Liver (tissue), 9 donors: Measurements from ENCODE around the gene KIR3DL1. TPM values are rescaled to one million over a fixed set of nuclear protein-coding genes. Genes with fewer than 3 reads are reported as not detected.

Source experiments
- DNase-seq: peaks from one replicate; pipeline ENCODE4 v3.0.0-alpha.2; 2017; ENCODE audit warnings: low spot score
- H3K27ac ChIP-seq, 2 donors: one replicate each; pipeline ENCODE4 v1.7.0; 2013; ENCODE audit warnings: inconsistent platforms in 2 of 2, low read length in 2 of 2, control low read depth in 1 of 2, low read depth in 1 of 2, mild to moderate bottlenecking in 1 of 2
- H3K27me3 ChIP-seq, 4 donors: one replicate each; pipeline versions ENCODE4 v1.6.1 to v1.7.0; 2013; ENCODE audit warnings: low read length in 3 of 4, inconsistent platforms in 1 of 4, mild to moderate bottlenecking in 1 of 4, moderate library complexity in 1 of 4; ENCODE audit not compliant: control insufficient read depth in 4 of 4, insufficient read depth in 4 of 4
- H3K36me3 ChIP-seq, 4 donors: one replicate each; pipeline versions ENCODE4 v1.6.1 to v1.7.0; 2013; ENCODE audit warnings: low read length in 3 of 4, mild to moderate bottlenecking in 3 of 4, low read depth in 1 of 4, moderate library complexity in 1 of 4; ENCODE audit not compliant: control insufficient read depth in 4 of 4, insufficient read depth in 3 of 4
- H3K4me1 ChIP-seq, 4 donors: one replicate each; pipeline versions ENCODE4 v1.6.1 to v1.7.0; 2013; ENCODE audit warnings: low read length in 3 of 4, mild to moderate bottlenecking in 3 of 4, moderate library complexity in 1 of 4; ENCODE audit not compliant: control insufficient read depth in 4 of 4, insufficient read depth in 4 of 4
- H3K4me3 ChIP-seq, 3 donors: one replicate each; pipeline versions ENCODE4 v1.6.1 to v1.7.0; 2013; ENCODE audit warnings: low read length in 3 of 3, control low read depth in 1 of 3, low read depth in 1 of 3, mild to moderate bottlenecking in 1 of 3
- H3K9ac ChIP-seq, 2 donors: one replicate each; pipeline ENCODE4 v1.7.0; 2013; ENCODE audit warnings: low read length in 2 of 2, mild to moderate bottlenecking in 2 of 2, moderate library complexity in 2 of 2, control low read depth in 1 of 2, low read depth in 1 of 2
- H3K9me3 ChIP-seq, 4 donors: one replicate each; pipeline versions ENCODE4 v1.6.1 to v1.7.0; 2013; ENCODE audit warnings: low read length in 3 of 4; ENCODE audit not compliant: control insufficient read depth in 4 of 4
- ATF3 ChIP-seq: IDR thresholded peaks from 2 replicates; pipeline ENCODE4 v1.6.1; 2016; ENCODE audit warnings: antibody characterized with exemption
- CTCF ChIP-seq: fragments of 150-350 bp; IDR thresholded peaks from 2 replicates; pipeline ENCODE4 v1.5.1; 2017; ENCODE audit warnings: improper control_type of control experiment, low read depth, low read length; ENCODE audit not compliant: missing input control
- EGR1 ChIP-seq, 2 donors: IDR thresholded peaks; 2 replicates each; pipeline ENCODE4 v1.6.1; 2016 to 2018; ENCODE audit warnings: antibody characterized with exemption in 2 of 2, low read depth in 2 of 2
- FOXA2 ChIP-seq: IDR thresholded peaks from 2 replicates; pipeline ENCODE4 v1.6.1; 2016; ENCODE audit warnings: antibody characterized with exemption
- HNF4A ChIP-seq, 2 donors: conservative IDR thresholded peaks; 2 replicates each; pipeline ENCODE4 v1.6.1; 2016; ENCODE audit warnings: antibody characterized with exemption in 2 of 2, mild to moderate bottlenecking in 2 of 2
- JUND ChIP-seq, 2 donors: IDR thresholded peaks; 2 replicates each; pipeline ENCODE4 v1.6.1; 2016; ENCODE audit warnings: antibody characterized with exemption in 2 of 2
- MAX ChIP-seq: IDR thresholded peaks from 2 replicates; pipeline ENCODE4 v1.6.1; 2016; ENCODE audit warnings: antibody characterized with exemption
- NR2F2 ChIP-seq: IDR thresholded peaks from 2 replicates; pipeline ENCODE4 v1.6.1; 2016; ENCODE audit warnings: antibody characterized with exemption
- REST ChIP-seq: IDR thresholded peaks from 2 replicates; pipeline ENCODE4 v1.6.1; 2016; ENCODE audit warnings: antibody characterized with exemption, mild to moderate bottlenecking
- RXRA ChIP-seq, 2 donors: IDR thresholded peaks; 2 replicates each; pipeline ENCODE4 v1.6.1; 2017 to 2018; ENCODE audit warnings: antibody characterized with exemption in 2 of 2, mild to moderate bottlenecking in 1 of 2
- SP1 ChIP-seq: IDR thresholded peaks from 2 replicates; pipeline ENCODE4 v1.6.1; 2018; ENCODE audit warnings: antibody characterized with exemption, mild to moderate bottlenecking
- YY1 ChIP-seq: IDR thresholded peaks from 2 replicates; pipeline ENCODE4 v1.6.1; 2016; ENCODE audit warnings: antibody characterized with exemption, mild to moderate bottlenecking
- WGBS: extraction: QIAGEN DNeasy Blood & Tissue Kit; methylation state at CpG from one replicate; pipeline ENCODE4 v1.1.7; 2013; 5-methylcytosine and 5-hydroxymethylcytosine counted together
- polyA plus RNA-seq, 2 donors: library from polyadenylated mRNA; stranded (reverse) in 1 of 2; unstranded in 1 of 2; fragments of 200-250 nt in 1 of 2; fragments of >200 nt in 1 of 2; fragmentation: Nextera tagmentation in 1 of 2; extraction: Ambion mirVana in 1 of 2; gene quantifications; one replicate each; pipeline versions ENCODE4 v1.2.1 to v1.2.3, GENCODE V29; 2013 to 2015
- total RNA-seq, 2 donors: library from RNA; depleted of rRNA; stranded (reverse); fragments of >200 nt; gene quantifications; one replicate each; pipeline ENCODE4 v1.2.3, GENCODE V29; 2014
- donor health status: healthy.
- donor health status: healthy.
- donor health status: healthy.
- donor health status: healthy.
- donor health status: healthy.

Gene KIR3DL1
- total and polyA plus RNA-seq, 4 donors = 0.07 to 0.08 TPM; not detected in 2

GRCh38 chr19:54871696-54872095, 55.4 kb downstream of the KIR3DL1 start:
- Histone ChIP-seq H3K9ac (no peak overlapping the region), H3K27me3 (peaks cover 0 to 2% (median 0%) of the 10 kb centered on the region in 4 donors), H3K36me3 (no peaks in the 10 kb centered on the region), H3K9me3 (no peaks in the 10 kb centered on the region), H3K4me3 (no peak overlapping the region), H3K27ac (no peak overlapping the region), H3K4me1 (no peaks in the 10 kb centered on the region)
- DNase-seq = no peak
- TF ChIP-seq ATF3 = no peak
- no peak for TF ChIP-seq JUND (IDR thresholded peaks at IDR 0.05)
- no peak for TF ChIP-seq REST
- TF ChIP-seq FOXA2 = no peak
- no peak for TF ChIP-seq MAX
- TF ChIP-seq NR2F2 = no peak
- 56% methylated on average over 3 of the region's 3 CpGs for WGBS

GRCh38 chr19:54873990-54874389, 57.7 kb downstream of the KIR3DL1 start, which contains the start of gene FCAR:
FCAR (plus strand) TSS chr19:54874235; CDS start chr19:54874290, 55 bp downstream.
- Histone ChIP-seq H3K9me3 (no peaks in the 10 kb centered on the region), H3K36me3 (no peaks in the 10 kb centered on the region), H3K9ac (no peak within 1 kb of the TSS), H3K4me3 (no peak within 1 kb of the TSS), H3K4me1 (no peaks in the 10 kb centered on the region), H3K27ac (peak within 1 kb of the TSS in 1 of 2 donors; percentile 42), H3K27me3 (no peaks in the 10 kb centered on the region)
- no peak for DNase-seq
- WGBS = 67% methylated on average over 8 of the region's 8 CpGs
- TF ChIP-seq EGR1 (IDR thresholded peaks at IDR 0.05; ENCODE audit: low read depth in 2 of 2) (no peak), SP1 (no peak), RXRA (IDR thresholded peaks at IDR 0.05) (no peak)

DNA sequence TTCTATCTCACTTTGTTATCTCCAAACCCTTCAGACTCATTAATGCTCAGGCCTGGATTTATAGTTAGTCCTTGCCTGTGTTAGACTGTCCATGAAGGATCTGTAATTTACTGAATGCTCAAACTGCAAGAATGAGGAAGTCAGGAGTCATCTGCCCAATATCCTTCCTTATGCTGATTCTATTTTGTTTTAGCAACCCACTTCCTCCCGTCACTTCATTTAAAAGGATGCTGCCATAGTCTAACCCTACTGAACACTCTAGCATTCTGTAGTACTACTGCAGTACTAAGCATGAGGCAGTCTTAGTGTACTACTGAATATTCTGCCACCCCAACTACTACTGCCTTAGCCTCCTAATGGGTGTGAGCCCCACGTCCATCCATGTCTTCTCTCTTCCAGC, 59.2 kb downstream of the KIR3DL1 start:
- DNase-seq = no peak
- peak overlapping the region in 1 of 2 donors; percentile 42 for H3K27ac ChIP-seq
- 43% methylated on average over 2 of the region's 2 CpGs for WGBS
- H3K4me3 ChIP-seq = no peak overlapping the region
- H3K36me3 ChIP-seq = no peaks in the 10 kb centered on the region
- no peaks in the 10 kb centered on the region for H3K9me3 ChIP-seq
- TF ChIP-seq CTCF (no peak), YY1 (no peak), HNF4A (conservative IDR thresholded peaks at IDR 0.05) (no peak), MAX (peak; percentile 21)
- H3K9ac ChIP-seq = no peak overlapping the region
- H3K4me1 ChIP-seq = no peaks in the 10 kb centered on the region
- no peaks in the 10 kb centered on the region for H3K27me3 ChIP-seq
